ENCODE results near the gene FBLN5. TPM values are rescaled to one million over a fixed set of nuclear protein-coding genes. Genes with fewer than 3 reads are reported as not detected.

The FBLN5 gene
- total and polyA plus RNA-seq, 4 donors = 3.9 to 21.8 (median 14.8) TPM

DNA sequence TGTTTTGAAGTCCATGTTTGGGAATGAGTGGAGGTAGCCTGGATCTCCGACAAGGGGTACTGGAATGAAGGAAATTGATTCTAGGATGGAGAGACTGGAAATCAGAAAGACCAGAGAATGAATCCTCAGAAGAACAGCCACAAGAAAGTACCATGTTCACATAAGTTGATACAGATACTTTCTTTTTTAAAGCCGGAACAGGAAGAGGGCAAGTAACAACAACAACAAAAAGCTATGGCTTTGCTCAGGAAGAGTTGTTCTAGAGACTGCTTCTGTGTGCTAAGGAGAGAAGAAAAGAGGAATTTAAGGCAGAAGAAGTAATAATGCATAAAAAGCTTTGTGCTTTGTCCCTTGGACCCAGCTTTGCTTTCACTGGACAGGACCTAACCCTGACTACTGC is 86.4 kb downstream of the FBLN5 start:
- TF ChIP-seq RXRA (IDR thresholded peaks at IDR 0.05) (no peak), EGR1 (IDR thresholded peaks at IDR 0.05; ENCODE audit: low read depth in 2 of 2) (no peak), FOXA2 (IDR thresholded peaks at IDR 0.05) (no peak), SP1 (IDR thresholded peaks at IDR 0.05) (no peak), TAF1 (conservative IDR thresholded peaks at IDR 0.05) (no peak), HNF4G (IDR thresholded peaks at IDR 0.05) (no peak), YY1 (IDR thresholded peaks at IDR 0.05) (no peak), JUND (IDR thresholded peaks at IDR 0.05) (no peak), HNF4A (conservative IDR thresholded peaks at IDR 0.05) (no peak), NR2F2 (IDR thresholded peaks at IDR 0.05) (no peak)
- TF ChIP-seq, protein P1, sequence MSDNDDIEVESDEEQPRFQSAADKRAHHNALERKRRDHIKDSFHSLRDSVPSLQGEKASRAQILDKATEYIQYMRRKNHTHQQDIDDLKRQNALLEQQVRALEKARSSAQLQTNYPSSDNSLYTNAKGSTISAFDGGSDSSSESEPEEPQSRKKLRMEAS (IDR thresholded peaks at IDR 0.05) = no peak
- TF ChIP-seq, protein P2, sequence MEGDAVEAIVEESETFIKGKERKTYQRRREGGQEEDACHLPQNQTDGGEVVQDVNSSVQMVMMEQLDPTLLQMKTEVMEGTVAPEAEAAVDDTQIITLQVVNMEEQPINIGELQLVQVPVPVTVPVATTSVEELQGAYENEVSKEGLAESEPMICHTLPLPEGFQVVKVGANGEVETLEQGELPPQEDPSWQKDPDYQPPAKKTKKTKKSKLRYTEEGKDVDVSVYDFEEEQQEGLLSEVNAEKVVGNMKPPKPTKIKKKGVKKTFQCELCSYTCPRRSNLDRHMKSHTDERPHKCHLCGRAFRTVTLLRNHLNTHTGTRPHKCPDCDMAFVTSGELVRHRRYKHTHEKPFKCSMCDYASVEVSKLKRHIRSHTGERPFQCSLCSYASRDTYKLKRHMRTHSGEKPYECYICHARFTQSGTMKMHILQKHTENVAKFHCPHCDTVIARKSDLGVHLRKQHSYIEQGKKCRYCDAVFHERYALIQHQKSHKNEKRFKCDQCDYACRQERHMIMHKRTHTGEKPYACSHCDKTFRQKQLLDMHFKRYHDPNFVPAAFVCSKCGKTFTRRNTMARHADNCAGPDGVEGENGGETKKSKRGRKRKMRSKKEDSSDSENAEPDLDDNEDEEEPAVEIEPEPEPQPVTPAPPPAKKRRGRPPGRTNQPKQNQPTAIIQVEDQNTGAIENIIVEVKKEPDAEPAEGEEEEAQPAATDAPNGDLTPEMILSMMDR (IDR thresholded peaks at IDR 0.05; ENCODE audit: low read depth, low read length, missing input control) = no peak
- TF ChIP-seq, protein P3, sequence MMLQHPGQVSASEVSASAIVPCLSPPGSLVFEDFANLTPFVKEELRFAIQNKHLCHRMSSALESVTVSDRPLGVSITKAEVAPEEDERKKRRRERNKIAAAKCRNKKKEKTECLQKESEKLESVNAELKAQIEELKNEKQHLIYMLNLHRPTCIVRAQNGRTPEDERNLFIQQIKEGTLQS (IDR thresholded peaks at IDR 0.05) = no peak
- Histone ChIP-seq H3K4me3 (ENCODE audit: low read depth in 1 of 3, low read length in 3 of 3) (no peak overlapping the region), H3K9me3 (ENCODE audit: control insufficient read depth in 4 of 4, low read length in 3 of 4) (no peaks in the 10 kb centered on the region), H3K4me1 (ENCODE audit: control insufficient read depth in 4 of 4, insufficient read depth in 4 of 4, low read length in 3 of 4) (no peaks in the 10 kb centered on the region), H3K27ac (ENCODE audit: low read depth in 1 of 2, low read length in 2 of 2) (no peak overlapping the region), H3K27me3 (ENCODE audit: control insufficient read depth in 4 of 4, insufficient read depth in 4 of 4, low read length in 3 of 4) (peaks cover 0 to 7% (median 0%) of the 10 kb centered on the region in 4 donors), H3K36me3 (ENCODE audit: control insufficient read depth in 4 of 4, insufficient read depth in 3 of 4, low read depth in 1 of 4, low read length in 3 of 4) (no peaks in the 10 kb centered on the region), H3K9ac (ENCODE audit: low read depth in 1 of 2, low read length in 2 of 2) (no peak overlapping the region)
- no peak for DNase-seq (ENCODE audit: low spot score)
- WGBS = 85% methylated on average over 2 of the region's 2 CpGs

DNA sequence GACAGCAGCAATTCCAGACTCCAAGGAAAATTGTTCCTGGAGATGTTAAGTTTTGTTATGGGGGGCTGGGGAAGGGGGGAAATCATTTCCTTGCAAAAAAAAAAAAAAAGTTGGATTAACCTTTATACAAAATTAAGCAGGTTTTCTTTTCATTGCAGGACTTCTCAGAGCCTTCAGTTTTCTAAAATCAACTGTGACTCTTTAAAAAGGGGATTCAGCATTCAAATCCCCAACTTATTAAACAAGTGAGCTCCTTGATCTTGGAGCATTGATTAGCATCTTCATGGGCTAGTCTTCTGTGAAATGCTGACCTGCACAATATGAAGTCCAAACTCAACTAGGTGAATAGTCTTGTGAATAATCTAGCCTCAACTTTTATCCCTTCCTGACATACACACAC is 87.3 kb downstream of the FBLN5 start:
- Histone ChIP-seq H3K27ac (ENCODE audit: low read depth in 1 of 2, low read length in 2 of 2) (no peak overlapping the region), H3K36me3 (ENCODE audit: control insufficient read depth in 4 of 4, insufficient read depth in 3 of 4, low read depth in 1 of 4, low read length in 3 of 4) (no peaks in the 10 kb centered on the region), H3K4me1 (ENCODE audit: control insufficient read depth in 4 of 4, insufficient read depth in 4 of 4, low read length in 3 of 4) (no peaks in the 10 kb centered on the region), H3K9me3 (ENCODE audit: control insufficient read depth in 4 of 4, low read length in 3 of 4) (no peaks in the 10 kb centered on the region), H3K9ac (ENCODE audit: low read depth in 1 of 2, low read length in 2 of 2) (no peak overlapping the region), H3K4me3 (ENCODE audit: low read depth in 1 of 3, low read length in 3 of 3) (no peak overlapping the region), H3K27me3 (ENCODE audit: control insufficient read depth in 4 of 4, insufficient read depth in 4 of 4, low read length in 3 of 4) (peaks cover 0 to 7% (median 0%) of the 10 kb centered on the region in 4 donors)
- no peak for TF ChIP-seq FOXA2 (IDR thresholded peaks at IDR 0.05)
- TF ChIP-seq YY1 (IDR thresholded peaks at IDR 0.05) = no peak
- TF ChIP-seq FOXA1 (IDR thresholded peaks at IDR 0.05) = no peak
- no peak for TF ChIP-seq GABPA (IDR thresholded peaks at IDR 0.05 in 1 of 2, conservative IDR thresholded peaks at IDR 0.05 in 1 of 2)
- TF ChIP-seq RAD21 (IDR thresholded peaks at IDR 0.05) = no peak
- TF ChIP-seq HNF4G (IDR thresholded peaks at IDR 0.05) = no peak
- TF ChIP-seq NR2F2 (IDR thresholded peaks at IDR 0.05) = no peak
- no peak for TF ChIP-seq RXRA (IDR thresholded peaks at IDR 0.05)
- no peak for TF ChIP-seq TAF1 (conservative IDR thresholded peaks at IDR 0.05)
- TF ChIP-seq, protein P4, sequence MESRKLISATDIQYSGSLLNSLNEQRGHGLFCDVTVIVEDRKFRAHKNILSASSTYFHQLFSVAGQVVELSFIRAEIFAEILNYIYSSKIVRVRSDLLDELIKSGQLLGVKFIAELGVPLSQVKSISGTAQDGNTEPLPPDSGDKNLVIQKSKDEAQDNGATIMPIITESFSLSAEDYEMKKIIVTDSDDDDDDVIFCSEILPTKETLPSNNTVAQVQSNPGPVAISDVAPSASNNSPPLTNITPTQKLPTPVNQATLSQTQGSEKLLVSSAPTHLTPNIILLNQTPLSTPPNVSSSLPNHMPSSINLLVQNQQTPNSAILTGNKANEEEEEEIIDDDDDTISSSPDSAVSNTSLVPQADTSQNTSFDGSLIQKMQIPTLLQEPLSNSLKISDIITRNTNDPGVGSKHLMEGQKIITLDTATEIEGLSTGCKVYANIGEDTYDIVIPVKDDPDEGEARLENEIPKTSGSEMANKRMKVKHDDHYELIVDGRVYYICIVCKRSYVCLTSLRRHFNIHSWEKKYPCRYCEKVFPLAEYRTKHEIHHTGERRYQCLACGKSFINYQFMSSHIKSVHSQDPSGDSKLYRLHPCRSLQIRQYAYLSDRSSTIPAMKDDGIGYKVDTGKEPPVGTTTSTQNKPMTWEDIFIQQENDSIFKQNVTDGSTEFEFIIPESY (IDR thresholded peaks at IDR 0.05) = no peak
- no peak for TF ChIP-seq HNF4A (conservative IDR thresholded peaks at IDR 0.05)
- TF ChIP-seq SP1 (IDR thresholded peaks at IDR 0.05) = no peak
- TF ChIP-seq, protein P2 (IDR thresholded peaks at IDR 0.05; ENCODE audit: low read depth, low read length, missing input control) = no peak
- TF ChIP-seq, protein P3 (IDR thresholded peaks at IDR 0.05) = no peak
- TF ChIP-seq JUND (IDR thresholded peaks at IDR 0.05) = no peak
- no peak for DNase-seq (ENCODE audit: low spot score)

All from liver (tissue), 9 donors.